ENCODE results near the gene EFCAB14. TPM values are rescaled to one million over a fixed set of nuclear protein-coding genes. Genes with fewer than 3 reads are reported as not detected.
A peak's percentile ranks its signal among the peaks of the same experiment; 100 is the strongest.
"Not testable (repeated sequence)": the region's sequence is repeated elsewhere in the genome, so short reads cannot be mapped to it uniquely, and the experiment has no call there.

Gene EFCAB14, protein sequence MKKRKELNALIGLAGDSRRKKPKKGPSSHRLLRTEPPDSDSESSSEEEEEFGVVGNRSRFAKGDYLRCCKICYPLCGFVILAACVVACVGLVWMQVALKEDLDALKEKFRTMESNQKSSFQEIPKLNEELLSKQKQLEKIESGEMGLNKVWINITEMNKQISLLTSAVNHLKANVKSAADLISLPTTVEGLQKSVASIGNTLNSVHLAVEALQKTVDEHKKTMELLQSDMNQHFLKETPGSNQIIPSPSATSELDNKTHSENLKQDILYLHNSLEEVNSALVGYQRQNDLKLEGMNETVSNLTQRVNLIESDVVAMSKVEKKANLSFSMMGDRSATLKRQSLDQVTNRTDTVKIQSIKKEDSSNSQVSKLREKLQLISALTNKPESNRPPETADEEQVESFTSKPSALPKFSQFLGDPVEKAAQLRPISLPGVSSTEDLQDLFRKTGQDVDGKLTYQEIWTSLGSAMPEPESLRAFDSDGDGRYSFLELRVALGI
- total RNA-seq (2014; rRNA removed; shearing (Covaris generic)), result 54.2 and 76.6 TPM in 2 replicates

DNA sequence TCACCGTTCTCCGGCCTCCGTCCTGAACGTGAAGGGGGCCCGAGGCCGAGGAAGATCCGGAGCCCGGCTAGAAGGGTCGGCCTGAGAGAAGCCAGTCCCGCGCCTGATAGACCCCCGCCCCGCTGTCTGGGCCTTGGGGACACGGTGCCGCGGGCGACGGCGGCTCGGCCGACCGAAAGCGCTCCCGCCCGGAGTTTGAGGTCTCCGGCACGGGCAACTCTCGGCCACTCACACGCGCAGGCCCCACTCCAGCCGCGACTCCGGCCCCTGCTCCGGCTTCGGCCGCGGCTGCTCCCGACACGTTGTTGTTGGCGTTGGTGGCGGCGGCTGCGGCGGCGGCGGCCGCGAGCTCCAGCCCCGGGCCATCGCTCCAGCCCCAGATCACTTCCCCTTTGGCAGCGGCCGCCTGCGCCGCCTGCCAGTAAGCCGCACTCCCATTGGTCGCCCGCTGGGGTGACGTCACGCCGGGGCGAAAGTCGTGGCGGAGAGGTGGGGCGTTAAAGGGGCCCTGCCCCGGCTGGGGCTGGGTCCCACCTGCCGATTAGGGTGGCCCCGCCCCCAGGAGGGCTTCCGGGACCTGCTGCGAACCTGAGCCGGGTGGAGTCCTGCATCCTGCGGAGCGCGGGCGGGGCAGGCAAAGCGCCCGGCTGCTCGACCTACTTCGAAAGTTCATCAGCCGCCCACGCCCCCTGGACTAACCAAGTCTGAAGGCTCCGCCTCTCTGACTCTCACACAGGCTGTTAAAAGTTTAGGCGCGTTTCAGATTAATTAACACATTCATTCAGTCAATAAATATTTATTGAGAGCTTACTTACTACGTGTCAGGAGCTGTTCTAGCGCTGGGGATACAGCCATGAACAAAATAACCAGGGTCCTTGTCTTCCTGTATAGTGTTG lies at the start of gene EFCAB14:
Gene EFCAB14 (minus strand): TSS at position 388 of the 896 bp plus-strand sequence. CDS start 1,027 bp downstream, outside the sequence.
- DNase-seq (ENCODE audit: low spot score), result peak; percentile 95

DNA sequence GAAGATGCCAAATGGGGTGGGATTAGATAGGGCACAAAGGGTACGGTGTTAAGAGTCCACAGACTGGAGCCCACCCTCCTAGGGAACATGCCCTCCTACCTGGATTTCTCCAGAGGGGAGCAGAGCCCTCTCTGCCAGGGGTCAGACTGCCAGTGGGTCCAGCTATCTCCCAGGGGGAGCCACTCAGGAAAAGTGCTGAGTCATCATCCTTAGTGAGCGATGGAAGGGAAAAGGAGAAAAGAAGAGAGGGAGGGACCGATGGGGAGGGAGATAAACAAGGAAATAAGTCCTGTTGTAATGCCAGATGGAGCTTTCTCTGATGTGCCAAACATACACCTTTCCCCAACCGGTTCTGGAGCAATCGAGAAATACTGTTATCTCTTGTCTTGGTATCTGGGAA lies 49.5 kb upstream of the EFCAB14 start:
- no peak for DNase-seq (ENCODE audit: low spot score)

DNA sequence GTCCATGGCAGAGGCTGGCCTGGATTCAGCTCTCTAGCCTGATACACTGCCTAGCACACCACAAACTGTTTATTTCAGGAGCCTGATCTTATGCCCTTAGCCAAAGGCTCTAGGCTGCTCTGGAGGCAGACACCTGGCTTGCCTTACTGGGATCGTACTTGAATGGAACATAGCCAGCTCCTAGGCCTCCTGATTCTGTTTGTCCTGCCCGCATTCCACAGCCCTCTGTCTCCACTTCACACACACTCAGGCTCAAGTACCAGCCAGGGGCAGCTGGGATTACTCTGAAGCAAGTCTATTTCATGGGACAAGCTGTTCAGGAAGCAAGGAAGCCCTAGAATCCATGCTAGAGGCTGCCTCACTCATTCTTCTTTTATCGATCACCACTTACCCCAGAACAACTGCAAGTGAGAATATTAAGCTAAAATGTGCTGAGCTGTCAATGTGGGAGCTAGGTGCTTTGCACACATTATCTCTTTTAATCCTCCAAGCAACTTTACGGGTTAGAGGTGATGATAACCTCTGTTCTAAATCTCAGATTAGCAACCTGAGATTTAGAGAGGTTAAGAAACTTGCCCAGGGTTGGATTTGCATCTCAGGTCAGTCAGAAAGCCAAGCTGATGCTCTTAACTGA lies 48.9 kb upstream of the EFCAB14 start:
- DNase-seq (ENCODE audit: low spot score), result no peak

DNA sequence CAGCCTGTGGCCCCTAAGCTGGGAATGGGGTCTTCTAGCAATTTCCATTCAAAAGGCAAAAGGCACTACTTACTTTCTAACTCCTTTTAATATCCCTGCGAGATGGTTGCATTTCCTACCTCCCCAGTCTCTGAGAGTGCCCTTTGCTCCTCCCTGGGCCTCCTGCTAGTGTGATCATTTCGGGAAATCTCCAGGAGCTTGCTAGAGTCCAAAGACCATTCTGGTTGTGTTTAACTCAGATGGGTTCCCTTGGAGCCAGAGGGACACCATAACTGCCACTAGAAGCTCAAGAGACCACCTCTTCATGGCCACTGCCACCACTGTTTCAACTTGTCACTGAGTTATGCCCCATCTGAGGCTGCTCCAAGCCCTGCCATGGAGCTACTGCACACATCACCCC lies 45.5 kb upstream of the EFCAB14 start:
- DNase-seq (ENCODE audit: low spot score), result no peak

DNA sequence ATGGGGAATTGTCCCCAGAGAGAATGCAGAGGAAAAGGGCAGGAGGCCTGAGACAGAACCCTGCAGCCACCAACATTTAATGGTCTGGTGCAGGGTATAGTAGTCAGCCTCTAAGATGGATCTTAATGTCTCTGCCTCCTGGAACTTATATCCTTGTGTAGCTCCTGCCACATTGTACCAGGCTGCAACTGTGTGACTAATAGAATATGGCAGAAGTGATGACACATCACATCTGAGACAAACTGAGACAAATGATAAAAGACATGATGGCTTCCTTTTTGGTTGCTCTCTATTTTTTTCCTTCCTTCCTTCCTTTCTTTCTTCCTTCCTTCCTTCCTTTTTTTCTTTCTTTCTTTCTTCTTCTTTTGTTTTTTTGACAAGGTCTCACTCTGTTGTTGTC lies 42.8 kb upstream of the EFCAB14 start:
- DNase-seq (ENCODE audit: low spot score), result no peak

DNA sequence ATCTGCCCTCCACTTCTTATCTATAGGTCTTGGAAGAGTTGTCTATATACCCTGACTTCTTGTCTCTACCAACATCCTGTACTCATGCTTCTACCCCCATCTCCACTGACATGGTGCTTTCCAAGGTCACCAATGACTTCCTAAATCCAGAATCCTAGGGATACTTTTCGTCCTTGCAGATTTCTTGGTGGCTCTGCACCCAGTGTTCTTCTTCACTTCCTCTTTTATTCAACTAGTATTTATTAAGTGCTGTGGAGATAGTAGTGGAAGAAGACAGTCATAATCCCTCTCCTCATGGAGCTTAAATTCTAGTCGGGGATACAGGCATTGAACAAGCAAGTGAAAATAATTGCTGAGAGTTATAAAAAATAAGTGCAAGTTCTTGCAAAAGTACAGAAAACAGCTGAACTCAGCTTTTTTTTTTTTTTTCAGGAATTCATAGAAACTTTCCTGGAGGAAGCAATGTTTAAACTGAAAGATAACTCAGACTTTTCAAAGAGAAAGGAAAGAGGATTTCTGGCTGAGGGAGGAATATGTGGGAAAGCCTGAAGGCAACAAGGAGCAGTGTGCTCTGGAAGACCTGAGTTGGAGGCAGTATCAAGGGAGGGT lies 41.7 kb upstream of the EFCAB14 start:
- DNase-seq (ENCODE audit: low spot score), result no peak

DNA sequence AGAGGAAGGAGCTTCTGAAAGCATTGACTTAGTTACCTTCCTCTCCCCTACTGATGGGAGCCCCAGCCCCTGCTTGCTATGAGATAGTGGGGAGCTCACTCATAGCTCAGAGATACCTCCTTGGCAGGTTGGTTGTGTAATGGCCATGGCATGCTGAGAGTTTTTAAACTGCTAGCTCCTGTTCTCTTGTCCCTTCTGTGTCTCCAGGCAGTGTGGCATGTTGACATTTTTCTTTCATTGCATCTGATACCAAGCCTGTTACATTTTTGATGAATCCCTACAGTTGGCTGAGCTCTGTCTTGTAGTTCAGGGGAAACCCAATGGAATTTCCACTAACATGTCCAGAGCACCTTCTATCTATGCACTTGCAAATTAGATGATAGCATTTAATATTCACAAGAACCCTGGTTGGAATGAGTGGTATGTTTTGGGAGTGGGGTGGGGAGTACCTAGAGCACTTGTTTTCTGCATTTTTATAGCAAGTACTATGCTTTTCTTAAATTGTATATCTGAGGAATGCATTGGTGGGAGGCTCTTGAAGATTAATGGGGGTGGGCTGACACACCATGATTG lies 39.1 kb upstream of the EFCAB14 start:
- no peak for DNase-seq (ENCODE audit: low spot score)

DNA sequence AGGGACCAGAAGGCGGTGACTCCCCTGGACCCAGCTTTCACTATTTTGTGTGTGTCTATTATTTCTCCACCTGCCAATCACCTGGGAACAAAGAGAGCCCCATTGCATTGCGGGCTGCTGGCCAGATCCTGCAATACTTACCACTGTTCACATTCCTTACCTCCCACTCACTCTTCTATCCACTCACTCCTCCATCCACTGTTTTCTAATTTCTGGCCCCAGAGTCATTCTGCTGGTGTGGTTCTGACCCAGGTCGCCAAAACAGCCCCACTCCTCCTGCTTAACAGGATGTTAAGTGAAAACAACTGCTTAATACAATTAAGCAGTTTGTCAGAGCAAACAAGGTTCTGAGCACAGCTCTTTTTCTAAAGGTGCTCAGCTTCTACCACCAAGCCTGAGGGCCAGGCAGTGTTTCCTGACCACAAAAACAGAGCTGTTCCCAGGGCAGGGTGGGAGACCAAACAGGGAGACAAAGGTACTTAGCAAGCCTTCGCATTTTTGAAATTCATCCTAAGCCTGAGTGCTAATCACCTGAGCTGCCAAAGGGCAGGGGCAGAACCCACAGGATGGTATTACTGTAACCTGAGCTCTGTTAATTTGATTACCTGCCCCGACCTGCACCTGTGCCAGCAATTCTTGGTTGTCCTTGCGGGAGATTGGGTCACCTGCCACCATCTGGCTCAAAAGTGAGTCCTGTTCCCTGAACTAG lies 38.5 kb upstream of the EFCAB14 start:
- no peak for DNase-seq (ENCODE audit: low spot score)

DNA sequence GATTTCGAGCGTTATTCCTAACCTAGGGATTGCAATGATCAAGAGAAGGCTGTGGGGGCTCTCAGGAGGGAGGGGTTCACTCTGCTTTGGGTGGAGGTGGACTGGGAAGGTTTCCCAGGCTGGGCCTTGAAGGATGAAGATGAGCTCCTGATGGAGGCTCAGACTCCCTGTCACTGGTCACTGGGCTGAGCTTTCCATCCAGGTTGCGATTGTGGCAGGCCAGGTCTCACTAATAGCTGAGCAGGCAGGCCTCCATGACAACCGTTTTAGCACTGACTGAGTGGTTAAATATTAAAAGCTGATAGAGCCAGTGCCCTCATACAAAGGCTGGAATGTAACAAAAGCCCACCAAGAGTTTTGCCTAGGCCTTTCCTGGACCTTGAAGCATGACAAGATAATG lies 36.2 kb upstream of the EFCAB14 start:
- no peak for DNase-seq (ENCODE audit: low spot score)

DNA sequence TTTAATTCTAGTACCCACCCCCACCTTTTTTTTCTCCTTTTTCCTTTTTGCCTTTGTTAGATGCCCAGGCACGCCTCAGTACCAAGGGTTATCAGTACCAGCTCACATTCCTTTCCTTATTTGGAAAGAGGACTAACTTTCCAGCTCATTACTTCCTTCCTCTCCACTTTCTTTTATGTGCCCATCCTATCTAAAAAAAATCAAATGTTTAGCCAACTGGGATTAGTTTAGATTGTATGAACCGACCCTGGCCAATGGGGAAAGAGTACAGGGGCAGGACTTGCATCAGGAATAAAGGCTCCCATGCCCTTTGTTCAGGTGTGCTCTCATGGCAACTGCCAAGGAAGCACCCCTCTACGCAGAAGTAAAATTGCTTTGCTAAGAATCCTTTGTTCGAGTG lies 35.8 kb upstream of the EFCAB14 start:
- not testable (repeated sequence) for DNase-seq (ENCODE audit: low spot score)

DNA sequence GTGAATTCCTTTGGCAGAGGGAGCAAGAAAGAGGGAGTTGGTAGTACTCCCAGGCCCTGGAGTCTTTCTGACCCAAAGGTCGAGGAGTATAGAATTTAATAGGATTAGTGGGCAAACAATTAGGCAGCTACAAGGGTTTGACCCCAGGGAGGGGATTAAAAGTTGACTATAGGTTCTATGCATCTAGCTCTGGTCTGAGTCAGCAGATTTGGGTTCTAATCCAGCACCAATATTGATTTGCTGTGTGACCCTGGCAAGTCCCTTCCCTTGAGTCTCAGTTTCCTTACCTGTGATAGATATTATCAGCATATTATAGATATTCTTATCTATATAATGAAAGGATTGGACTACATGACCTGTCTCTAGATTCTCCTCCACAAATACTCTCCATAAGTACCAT lies 35.1 kb upstream of the EFCAB14 start:
- DNase-seq (ENCODE audit: low spot score), result no peak

DNA sequence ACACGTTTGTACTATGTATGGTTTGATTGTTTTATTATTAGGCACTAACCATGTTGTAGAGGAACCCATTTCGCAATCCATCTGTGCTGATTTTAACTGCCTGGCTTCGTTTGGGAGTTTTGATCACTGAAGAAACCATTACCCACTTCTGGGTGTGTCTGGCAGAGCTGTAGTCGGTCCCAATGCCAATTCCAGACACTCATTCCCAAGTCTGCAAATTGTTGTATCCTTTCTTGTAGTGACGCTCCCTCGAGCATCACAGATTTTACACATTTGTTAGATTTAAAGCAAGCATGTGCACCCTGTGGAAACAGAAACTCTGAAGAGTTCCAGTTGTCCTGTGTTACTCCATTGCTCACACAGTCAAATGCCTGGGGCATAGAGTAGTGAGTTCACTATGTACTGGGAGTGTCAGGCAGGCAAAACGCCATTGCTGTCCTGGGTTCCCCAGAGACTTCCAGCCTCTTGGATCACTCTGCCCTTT lies 31.0 kb upstream of the EFCAB14 start:
- DNase-seq (ENCODE audit: low spot score), result no peak

DNA sequence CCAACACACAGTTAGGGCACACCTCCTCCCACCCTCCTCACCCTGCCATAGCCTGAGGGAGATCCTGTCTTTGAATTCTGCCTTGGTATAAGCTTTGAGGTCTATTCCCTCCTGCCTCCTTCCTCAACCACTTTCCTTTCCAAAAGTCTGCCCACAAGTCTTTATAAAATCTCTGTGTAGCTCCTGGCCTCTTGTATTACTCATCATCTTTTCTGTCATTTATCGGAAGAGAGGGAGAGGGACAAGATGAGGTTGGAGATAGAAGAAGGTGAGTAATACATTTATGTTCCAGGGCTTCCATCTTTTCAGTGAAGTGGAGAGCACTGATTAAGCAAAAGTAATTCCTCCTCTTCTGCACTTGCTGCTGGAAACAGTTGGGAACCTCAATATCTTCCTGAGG lies 30.5 kb upstream of the EFCAB14 start:
- no peak for DNase-seq (ENCODE audit: low spot score)

DNA sequence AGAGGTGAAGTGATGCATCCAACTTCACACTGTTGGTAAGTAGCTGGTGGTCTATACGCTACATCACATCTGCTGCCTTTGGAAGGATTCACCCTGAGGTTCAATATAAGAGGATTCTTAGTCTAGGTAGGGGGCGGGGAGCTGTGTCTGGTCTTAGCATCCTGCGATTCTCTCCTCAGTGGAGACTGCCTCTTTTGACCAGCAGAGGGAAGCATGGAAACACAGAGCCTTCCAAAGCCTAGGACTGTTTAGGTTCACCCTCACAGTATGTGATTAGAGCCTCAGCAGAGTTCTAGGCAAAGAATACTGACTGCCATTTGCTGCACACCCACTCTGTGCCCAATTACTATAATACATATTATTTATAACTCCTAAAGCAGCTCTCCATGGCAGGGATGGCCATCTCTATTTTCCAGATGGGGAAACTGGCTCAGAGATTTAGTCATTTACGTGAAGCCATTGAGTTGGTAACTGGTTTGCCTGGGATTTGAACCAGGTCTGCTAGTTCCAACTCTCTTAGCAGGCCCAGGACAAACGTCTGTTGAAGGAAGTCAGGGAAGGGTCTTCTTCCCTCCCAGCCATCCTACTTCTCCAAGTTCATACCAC lies 28.9 kb upstream of the EFCAB14 start:
- peak; percentile 23 for DNase-seq (ENCODE audit: low spot score)

DNA sequence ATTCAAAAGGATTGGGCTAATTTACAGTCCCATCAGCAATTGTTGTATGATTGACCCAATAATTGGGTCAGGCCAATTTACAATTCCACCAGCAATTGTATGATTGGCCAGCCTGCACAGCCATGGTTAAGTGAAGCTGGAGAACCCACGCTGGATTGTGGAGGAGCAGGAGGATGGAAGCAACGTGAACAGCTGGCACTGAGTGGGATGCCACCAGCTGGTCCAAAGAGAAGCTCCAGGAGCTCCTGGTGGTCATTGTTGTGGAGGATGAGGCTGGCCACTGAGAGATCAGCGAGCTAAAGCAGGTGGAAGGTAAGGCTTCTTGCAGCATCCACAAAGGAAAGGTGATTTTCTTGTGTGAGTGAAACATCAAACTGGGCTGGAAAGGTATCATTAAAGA lies 23.2 kb upstream of the EFCAB14 start:
- DNase-seq (ENCODE audit: low spot score), result no peak

DNA sequence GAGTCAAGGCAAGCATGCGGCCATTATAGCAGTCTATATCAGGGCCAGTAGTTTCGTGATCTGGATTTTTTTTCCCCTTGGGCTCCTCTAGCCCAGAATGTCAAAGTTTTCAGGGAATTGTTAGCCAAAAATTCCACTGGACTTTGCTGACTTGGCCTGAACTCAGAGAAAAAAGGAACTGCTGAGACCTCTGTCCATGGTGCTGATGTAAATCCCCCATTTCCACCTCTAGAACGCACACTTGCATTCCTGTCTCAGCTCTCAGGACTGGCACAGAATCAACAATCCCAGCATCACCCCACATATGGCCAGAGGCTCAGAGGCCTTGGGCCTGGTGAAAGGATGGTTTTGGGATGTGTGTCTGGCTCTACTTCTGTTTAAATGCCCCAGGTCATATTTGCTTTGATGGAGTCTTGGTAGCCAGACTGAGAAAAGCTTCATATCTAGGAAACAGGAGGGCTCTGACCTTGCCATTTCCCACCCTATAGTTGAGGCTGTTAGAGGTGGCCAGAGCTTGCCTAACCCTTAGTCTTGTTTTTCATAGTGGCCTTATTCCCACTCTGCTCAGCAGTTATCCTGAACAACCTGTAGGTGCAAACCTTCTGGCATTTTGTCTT lies 16.9 kb upstream of the EFCAB14 start:
- peak; percentile 57 for DNase-seq (ENCODE audit: low spot score)

DNA sequence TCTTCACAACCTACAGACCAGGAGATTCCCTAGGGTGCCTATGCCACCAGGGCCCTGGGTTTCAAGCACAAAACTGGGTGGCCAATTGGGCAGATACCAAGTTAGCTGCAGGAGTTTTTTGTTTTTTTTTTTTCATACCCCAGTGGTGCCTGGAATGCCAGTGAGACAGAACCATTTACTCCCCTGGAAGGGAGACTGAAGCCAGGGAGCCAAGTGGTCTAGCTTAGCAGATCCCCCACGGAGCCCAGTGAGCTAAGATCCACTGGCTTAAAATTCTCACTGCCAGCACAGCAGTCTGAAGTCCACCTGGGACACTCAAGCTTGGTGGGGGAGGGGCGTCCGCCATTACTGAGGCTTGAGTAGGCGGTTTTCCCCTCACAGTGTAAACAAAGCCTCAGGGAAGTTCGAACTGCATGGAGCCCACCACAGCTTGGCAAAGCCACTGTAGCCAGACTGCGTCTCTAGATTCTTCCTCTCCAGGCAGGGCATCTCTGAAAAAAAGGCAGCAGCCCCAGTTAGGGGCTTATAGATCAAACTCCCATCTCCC lies 9.5 kb upstream of the EFCAB14 start:
- DNase-seq (ENCODE audit: low spot score), result not testable (repeated sequence)

DNA sequence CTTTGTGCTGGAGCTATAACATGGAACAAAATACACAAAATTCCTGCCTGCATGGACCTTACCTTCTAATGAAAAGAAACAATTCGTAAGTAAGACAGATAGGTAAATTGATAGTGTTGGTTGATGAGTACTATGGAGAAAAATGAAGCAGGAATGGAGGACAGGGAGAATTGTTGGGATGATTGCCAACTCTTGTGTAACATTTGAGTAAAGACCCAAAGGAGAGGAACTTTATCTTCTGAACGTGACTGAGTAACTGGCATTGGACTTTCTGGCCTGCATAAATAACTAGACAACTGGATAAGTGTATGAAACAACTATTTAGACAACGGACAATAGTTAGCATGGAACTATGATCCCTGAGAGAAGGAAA lies 6.8 kb upstream of the EFCAB14 start:
- DNase-seq (ENCODE audit: low spot score), result no peak

DNA sequence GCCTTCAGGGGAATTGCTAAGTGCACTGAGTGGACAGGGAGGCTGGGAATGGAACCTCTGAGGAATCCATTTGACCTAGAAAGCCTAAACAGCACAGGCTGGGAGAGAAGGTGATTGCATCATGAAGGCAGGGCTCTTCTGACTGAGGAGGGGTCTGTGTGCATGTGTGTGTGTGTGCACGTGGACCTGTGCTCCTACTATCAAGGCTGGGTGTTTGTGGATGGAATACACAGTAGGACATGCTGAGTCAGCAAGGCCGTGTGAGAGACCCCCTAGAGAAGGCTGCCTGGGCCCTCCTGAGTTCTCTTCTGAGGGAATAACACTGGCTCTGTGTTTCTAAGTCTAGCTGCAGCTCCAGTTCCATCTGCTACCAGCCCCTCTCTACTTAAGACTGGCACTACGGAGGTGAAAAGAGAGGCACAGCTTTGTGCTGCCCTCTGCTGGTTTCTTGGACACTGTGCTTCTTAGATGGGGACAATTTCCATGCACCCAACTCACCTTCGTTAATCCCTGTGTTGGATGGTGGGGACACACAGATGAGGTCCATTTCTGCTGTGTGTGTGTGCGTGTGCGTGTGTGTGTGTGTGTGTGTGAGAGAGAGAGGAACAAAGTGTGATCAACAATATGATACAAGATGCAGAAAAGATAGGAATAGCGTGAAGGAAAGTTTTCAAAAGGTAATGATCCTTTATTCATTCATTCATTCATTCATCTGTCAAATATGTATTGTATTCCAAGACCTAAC lies 6.2 kb upstream of the EFCAB14 start:
- peak; percentile 78 for DNase-seq (ENCODE audit: low spot score)
